GM12873 (cell line): Measurements from ENCODE around the gene TEX29.

Experiments
- CTCF ChIP-seq: IDR thresholded peaks from 2 replicates; pipeline ENCODE4 v1.5.1; 2012; ENCODE audit warnings: low read depth, mild to moderate bottlenecking, moderate library complexity, low read length, control low read depth; ENCODE audit not compliant: insufficient read depth; ENCODE audit errors: missing control alignments

Gene TEX29

GRCh38 chr13:111360452-111360851 is 40.0 kb downstream of the TEX29 start:
- TF ChIP-seq CTCF = no peak

DNA sequence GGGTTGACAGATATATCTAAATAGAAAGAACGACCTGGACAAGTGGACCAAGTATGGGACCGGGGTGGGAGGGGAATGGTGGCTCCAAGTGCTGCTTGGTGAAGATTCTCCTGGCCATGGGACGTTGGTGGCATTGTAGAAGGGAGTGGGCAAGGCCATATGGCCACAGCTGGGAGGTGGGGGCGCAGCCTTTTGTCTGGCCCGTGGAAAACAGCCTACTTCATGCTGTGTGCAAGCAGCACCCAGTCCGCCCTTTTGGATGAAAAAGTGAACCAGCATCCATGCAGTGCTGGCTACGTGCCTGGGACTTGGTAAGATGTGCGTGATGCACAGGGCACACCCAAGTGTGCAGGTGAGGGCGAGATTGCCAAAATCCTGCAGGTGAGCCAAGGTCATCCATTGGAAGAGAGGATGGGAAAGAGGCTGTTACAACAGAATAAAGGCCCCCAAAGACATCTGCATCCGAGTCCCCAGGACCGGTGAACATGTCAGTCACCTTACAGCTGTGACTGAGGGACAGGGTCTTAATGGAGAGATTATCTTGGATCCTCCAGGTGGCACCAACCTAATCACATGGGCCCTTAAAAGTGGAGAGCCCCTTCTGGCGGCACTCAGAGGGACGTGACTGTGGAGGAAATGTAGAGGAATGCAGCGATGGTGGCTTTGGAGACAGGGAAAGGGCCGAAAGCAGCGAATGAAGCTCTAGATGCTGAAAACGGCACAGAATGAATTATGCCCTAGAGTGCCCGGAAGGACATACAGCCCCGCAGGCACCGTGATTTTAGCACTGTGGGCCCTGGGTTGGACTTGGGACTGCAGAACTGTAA is 40.8 kb downstream of the TEX29 start:
- no peak for TF ChIP-seq CTCF

- no peak for TF ChIP-seq CTCF
These were observed 41.6 kb downstream of the TEX29 start for GRCh38 chr13:111361873-111362648.

DNA sequence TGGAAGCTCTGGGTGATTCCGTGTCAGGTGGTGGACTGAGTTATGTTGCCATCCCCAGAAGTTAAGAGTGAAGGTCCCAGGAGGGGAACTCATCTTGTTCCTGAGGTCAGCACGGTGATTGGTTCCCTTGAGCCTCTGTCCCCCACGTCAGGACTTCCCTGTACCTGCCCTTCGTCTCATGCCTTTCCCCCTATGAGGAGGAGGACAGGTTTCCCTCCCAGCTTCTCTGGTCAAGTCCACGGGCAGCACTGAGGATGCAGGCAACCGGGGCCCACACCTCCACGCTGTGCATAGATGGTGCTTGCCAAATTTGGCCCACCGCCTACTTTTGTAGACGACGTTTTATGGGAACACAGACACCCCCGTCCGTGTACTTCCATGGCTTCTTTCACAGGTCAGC is 42.7 kb downstream of the TEX29 start:
- TF ChIP-seq CTCF = no peak

DNA sequence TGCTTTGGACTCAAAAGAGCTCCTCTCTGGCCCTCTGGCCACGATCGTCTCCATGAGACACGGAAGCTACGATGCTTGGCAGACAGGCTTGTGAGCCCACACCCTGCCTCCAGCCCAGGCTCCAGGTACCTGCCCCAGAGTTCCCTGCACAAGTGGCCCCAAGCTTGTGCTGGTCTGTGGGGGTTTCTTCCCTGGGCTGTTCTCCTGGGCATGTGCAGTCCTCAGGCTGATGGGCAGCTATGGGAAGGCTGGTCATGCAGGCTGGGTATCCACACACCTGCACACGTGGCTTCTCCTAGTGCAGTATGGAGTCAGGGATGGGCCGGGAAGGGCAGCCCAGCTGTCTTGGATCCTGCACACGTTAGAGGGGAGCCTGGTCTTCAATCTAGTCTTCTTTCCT is 43.1 kb downstream of the TEX29 start:
- no peak for TF ChIP-seq CTCF

GRCh38 chr13:111365149-111366005 is 44.9 kb downstream of the TEX29 start:
- no peak for TF ChIP-seq CTCF
